ENCODE data around the gene FSCN2. TPM values are rescaled to one million over a fixed set of nuclear protein-coding genes. Genes with fewer than 3 reads are reported as not detected.

Gene FSCN2
- total and polyA plus RNA-seq, 2 of the 4 experiments (the other 2 are of a cell fraction) = 0.18 to 0.84 TPM

GRCh38 chr17:81535480-81536298, 7.5 kb downstream of the FSCN2 start (continued):
- TF ChIP-seq RAD21 (IDR thresholded peaks at IDR 0.05; ENCODE audit: low read length) = no peak

DNA sequence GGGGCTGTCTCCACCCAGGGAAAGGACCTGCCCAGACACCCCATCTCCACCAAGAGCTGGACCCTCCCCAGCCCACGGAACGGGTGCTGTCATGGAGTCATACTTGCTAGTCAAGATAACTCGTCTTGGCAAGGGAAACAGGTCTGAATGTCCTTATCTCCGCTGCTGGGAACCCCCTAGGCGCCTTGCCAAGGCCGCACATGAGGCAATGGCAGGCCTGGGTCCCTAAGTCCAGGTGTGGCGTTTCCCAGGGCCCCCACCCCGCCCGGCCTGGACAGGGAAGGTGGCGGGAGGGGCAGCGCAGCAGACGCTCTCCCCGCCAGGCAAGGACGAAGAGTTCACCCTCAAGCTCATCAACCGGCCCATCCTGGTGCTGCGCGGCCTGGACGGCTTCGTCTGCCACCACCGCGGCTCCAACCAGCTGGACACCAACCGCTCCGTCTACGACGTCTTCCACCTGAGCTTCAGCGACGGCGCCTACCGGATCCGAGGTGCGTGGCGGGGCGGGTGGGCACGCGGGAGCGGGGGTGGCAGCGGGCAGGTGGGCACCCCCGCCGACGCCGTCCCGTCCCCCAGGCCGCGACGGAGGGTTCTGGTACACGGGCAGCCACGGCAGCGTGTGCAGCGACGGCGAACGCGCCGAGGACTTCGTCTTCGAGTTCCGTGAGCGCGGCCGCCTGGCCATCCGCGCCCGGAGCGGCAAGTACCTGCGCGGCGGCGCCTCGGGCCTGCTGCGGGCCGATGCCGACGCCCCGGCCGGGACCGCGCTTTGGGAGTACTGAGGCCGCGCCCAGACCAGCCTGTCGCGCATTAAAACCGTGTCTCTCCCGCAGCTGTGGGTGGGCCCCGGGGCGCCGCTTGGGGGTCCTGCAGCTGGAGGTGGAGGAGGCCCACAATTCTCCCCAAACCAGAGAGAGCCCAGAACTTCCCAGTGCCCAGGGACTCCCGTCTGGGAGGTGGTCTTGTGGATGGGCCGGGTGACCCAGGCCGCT, 8.4 kb downstream of the FSCN2 start:
- ChIA-PET CTCF (no interaction called here), POLR2A (ENCODE audit: unreplicated experiment) (interaction anchor here (0.6 kb wide), 2 partner anchors 25 to 286 kb away, joined by 3 to 10 read pairs; no protein-coding TSS in a partner anchor)
- no peaks in the 10 kb centered on the region for H3K79me1 ChIP-seq (ENCODE audit: low read depth in 1 of 2, low read length in 2 of 2)
- peak; percentile 17 for DNase-seq
- ATAC-seq (ENCODE audit: low read depth) = no peak
- no peak overlapping the region for H3K4ac ChIP-seq (ENCODE audit: low read depth, low read length)
- H2AFZ ChIP-seq (replicated peaks; ENCODE audit: low read length, poor library complexity) = peak overlapping the region; percentile 58
- intact Hi-C loops (cut with micrococcal nuclease) = no loop called here
- no peak overlapping the region for H2AK5ac ChIP-seq (ENCODE audit: low read depth, low read length)
- peaks cover 10% of the 10 kb centered on the region; the same call in 1 of the 2 replicates for H3K27me3 ChIP-seq (ENCODE audit: control insufficient read depth, insufficient read depth, low read length)
- H2BK5ac ChIP-seq (ENCODE audit: low read depth, low read length, poor library complexity, severe bottlenecking) = no peak overlapping the region
- peak overlapping the region; percentile 87 for H2AK9ac ChIP-seq (replicated peaks; ENCODE audit: low read depth, low read length, poor library complexity)
- no peak overlapping the region for H4K91ac ChIP-seq (ENCODE audit: insufficient read depth, low read depth, low read length)
- H3K9ac ChIP-seq (ENCODE audit: low read depth, low read length) = no peak overlapping the region
- H3K14ac ChIP-seq (replicated peaks; ENCODE audit: low read depth, low read length) = no peak overlapping the region
- no peak overlapping the region for H3K56ac ChIP-seq (ENCODE audit: extremely low read depth, insufficient read depth, low read length)
- peaks cover 7% of the 10 kb centered on the region; the same call in 1 of the 2 replicates for H4K20me1 ChIP-seq (ENCODE audit: insufficient read depth, low read length)
- H4K8ac ChIP-seq (ENCODE audit: low read depth in 2 of 2, low read length in 2 of 2) = no peak overlapping the region
- H3K9me3 ChIP-seq (ENCODE audit: control insufficient read depth, insufficient read depth, low read length) = no peaks in the 10 kb centered on the region
- no peak overlapping the region for H4K5ac ChIP-seq (ENCODE audit: low read depth, low read length)
- no peaks in the 10 kb centered on the region for H3K9me1 ChIP-seq (ENCODE audit: insufficient read depth, low read length)
- H2BK15ac ChIP-seq (ENCODE audit: low read depth, low read length) = no peak overlapping the region
- no peak overlapping the region for H3K23ac ChIP-seq (ENCODE audit: low read depth, low read length)
- H3K18ac ChIP-seq (ENCODE audit: low read depth, low read length) = no peak overlapping the region
- H2BK120ac ChIP-seq (ENCODE audit: low read depth, low read length) = no peak overlapping the region
- no peak for TF ChIP-seq CEBPB (IDR thresholded peaks at IDR 0.05; ENCODE audit: low read depth, low read length)
- no peak for TF ChIP-seq FOS (IDR thresholded peaks at IDR 0.05; ENCODE audit: low read depth, low read length)
- TF ChIP-seq, protein P1, sequence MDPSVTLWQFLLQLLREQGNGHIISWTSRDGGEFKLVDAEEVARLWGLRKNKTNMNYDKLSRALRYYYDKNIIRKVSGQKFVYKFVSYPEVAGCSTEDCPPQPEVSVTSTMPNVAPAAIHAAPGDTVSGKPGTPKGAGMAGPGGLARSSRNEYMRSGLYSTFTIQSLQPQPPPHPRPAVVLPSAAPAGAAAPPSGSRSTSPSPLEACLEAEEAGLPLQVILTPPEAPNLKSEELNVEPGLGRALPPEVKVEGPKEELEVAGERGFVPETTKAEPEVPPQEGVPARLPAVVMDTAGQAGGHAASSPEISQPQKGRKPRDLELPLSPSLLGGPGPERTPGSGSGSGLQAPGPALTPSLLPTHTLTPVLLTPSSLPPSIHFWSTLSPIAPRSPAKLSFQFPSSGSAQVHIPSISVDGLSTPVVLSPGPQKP (IDR thresholded peaks at IDR 0.05; ENCODE audit: borderline replicate concordance, low read depth, low read length) = no peak
- dilution Hi-C loops (cut with HindIII; ENCODE audit: low sequenced_read_pairs, unreplicated experiment) = no loop called here
- no TSS peak for BruUV-seq (replicated peaks)
- no peak overlapping the region for H3K4me3 ChIP-seq (ENCODE audit: insufficient read depth, low read depth, low read length)
- in situ Hi-C loops (cut with MboI; ENCODE audit: low sequenced_read_pairs) = no loop called here
- 30% methylated on average over 40 of the region's 89 CpGs; no CpG with 5 or more reads in 1 of the 2 experiments for WGBS, 2 experiments (ENCODE audit: extremely low coverage in 2 of 2, insufficient read length in 1 of 2)
- no peak overlapping the region for H3K4me2 ChIP-seq (ENCODE audit: low read depth, low read length)
- no peak overlapping the region for H2BK20ac ChIP-seq (ENCODE audit: low read depth, low read length)
- peaks cover 17% of the 10 kb centered on the region; the same call in 1 of the 2 replicates for H3K36me3 ChIP-seq (ENCODE audit: control insufficient read depth, insufficient read depth, low read length)
- H3K27ac ChIP-seq (ENCODE audit: insufficient read depth, low read length) = no peak overlapping the region
- no peaks in the 10 kb centered on the region for H3K4me1 ChIP-seq (ENCODE audit: control insufficient read depth, insufficient read depth, low read length)

Data from IMR-90 (cell line).